CD14-positive monocyte (primary cell): Measurements from ENCODE around the gene UCP2. TPM values are rescaled to one million over a fixed set of nuclear protein-coding genes. Genes with fewer than 3 reads are reported as not detected.

ENCODE experiments used
- DNase-seq, 3 donors: peaks; one replicate each; pipeline ENCODE4 v3.0.0-alpha.2; 2011 to 2022
- H2AFZ ChIP-seq: 2 replicates; pipeline ENCODE4 v1.6.0; 2012; ENCODE audit warnings: mild to moderate bottlenecking, low read depth, low read length, inconsistent platforms; ENCODE audit not compliant: insufficient read depth, poor library complexity, severe bottlenecking
- H3K27ac ChIP-seq, 2 donors: 1 replicate in 1 of 2; 2 replicates in 1 of 2; pipeline ENCODE4 v1.5.1; 2012 to 2013; ENCODE audit warnings: low read length in 2 of 2, control low read depth in 1 of 2, inconsistent platforms in 1 of 2, low read depth in 1 of 2, mild to moderate bottlenecking in 1 of 2
- H3K27me3 ChIP-seq, 2 donors: one replicate each; pipeline versions ENCODE4 v1.6.0 to v1.6.1; 2011 to 2013; ENCODE audit warnings: low read length in 2 of 2; ENCODE audit not compliant: control insufficient read depth in 2 of 2, insufficient read depth in 2 of 2
- H3K36me3 ChIP-seq, 2 donors: replicated peaks in 1 of 2; 1 replicate in 1 of 2; 2 replicates in 1 of 2; pipeline versions ENCODE4 v1.5.1 to v1.6.1; 2012 to 2013; ENCODE audit warnings: low read length in 2 of 2, control low read depth in 1 of 2, inconsistent platforms in 1 of 2, mild to moderate bottlenecking in 1 of 2; ENCODE audit not compliant: insufficient read depth in 2 of 2, control insufficient read depth in 1 of 2
- H3K4me1 ChIP-seq, 2 donors: 1 replicate in 1 of 2; 2 replicates in 1 of 2; pipeline versions ENCODE4 v1.5.1 to v1.6.1; 2012 to 2013; ENCODE audit warnings: low read length in 2 of 2, control low read depth in 1 of 2, inconsistent platforms in 1 of 2, mild to moderate bottlenecking in 1 of 2, moderate library complexity in 1 of 2; ENCODE audit not compliant: insufficient read depth in 2 of 2, control insufficient read depth in 1 of 2
- H3K4me2 ChIP-seq: replicated peaks from 2 replicates; pipeline ENCODE3; 2012; ENCODE audit warnings: low read length, moderate library complexity, mild to moderate bottlenecking; ENCODE audit not compliant: poor library complexity, severe bottlenecking; ENCODE audit errors: extremely low read depth
- H3K4me3 ChIP-seq, 3 experiments: fragments of 200-600 bp in 1 of 3; sonication (generic) in 1 of 3; replicated peaks in 1 of 3; 1 replicate in 2 of 3; 2 replicates in 1 of 3; pipeline ENCODE4 v1.5.1; 2011 to 2013; ENCODE audit warnings: low read length in 3 of 3, mild to moderate bottlenecking in 3 of 3, control low read depth in 2 of 3, low read depth in 2 of 3, inconsistent platforms in 1 of 3, moderate library complexity in 1 of 3
- H3K79me2 ChIP-seq: 2 replicates; pipeline ENCODE4 v1.6.0; 2012; ENCODE audit warnings: mild to moderate bottlenecking, control low read depth, inconsistent platforms, low read length, moderate library complexity; ENCODE audit not compliant: insufficient read depth
- H3K9ac ChIP-seq: 2 replicates; pipeline ENCODE4 v1.6.0; 2017; ENCODE audit warnings: low read length, mild to moderate bottlenecking; ENCODE audit not compliant: insufficient read depth, poor library complexity, severe bottlenecking
- H3K9me3 ChIP-seq, 2 donors: replicated peaks in 1 of 2; 1 replicate in 1 of 2; 2 replicates in 1 of 2; pipeline versions ENCODE4 v1.5.1 to v1.6.1; 2012 to 2013; ENCODE audit warnings: low read length in 2 of 2, control low read depth in 1 of 2; ENCODE audit not compliant: control insufficient read depth in 1 of 2, insufficient read depth in 1 of 2
- H4K20me1 ChIP-seq: 2 replicates; pipeline ENCODE4 v1.6.0; 2012; ENCODE audit warnings: mild to moderate bottlenecking, low read length, control low read depth, moderate library complexity; ENCODE audit not compliant: insufficient read depth
- H3K27ac Mint-ChIP-seq, 7 donors: one replicate each; pipeline ENCODE4 v1.8.0; 2020; ENCODE audit warnings: mild to moderate bottlenecking in 7 of 7, mixed read lengths in 7 of 7, moderate library complexity in 6 of 7, inconsistent platforms in 2 of 7
- H3K27me3 Mint-ChIP-seq, 3 donors: one replicate each; pipeline ENCODE4 v1.8.0; 2021 to 2022; ENCODE audit warnings: low read depth in 3 of 3, mild to moderate bottlenecking in 3 of 3, mixed read lengths in 3 of 3, moderate library complexity in 3 of 3, inconsistent platforms in 1 of 3
- H3K36me3 Mint-ChIP-seq, 2 donors: one replicate each; pipeline ENCODE4 v1.8.0; 2020; ENCODE audit warnings: mixed read lengths in 2 of 2, inconsistent platforms in 1 of 2, mild to moderate bottlenecking in 1 of 2
- H3K4me1 Mint-ChIP-seq: one replicate; pipeline ENCODE4 v1.8.0; 2020; ENCODE audit warnings: mild to moderate bottlenecking, mixed read lengths
- H3K4me3 Mint-ChIP-seq, 2 donors: one replicate each; pipeline ENCODE4 v1.8.0; 2020; ENCODE audit warnings: mild to moderate bottlenecking in 2 of 2, mixed read lengths in 2 of 2, moderate library complexity in 1 of 2
- H3K9me3 Mint-ChIP-seq, 7 donors: one replicate each; pipeline ENCODE4 v1.8.0; 2020 to 2022; ENCODE audit warnings: mixed read lengths in 7 of 7, mild to moderate bottlenecking in 6 of 7, moderate library complexity in 6 of 7, inconsistent platforms in 2 of 7
- CTCF ChIP-seq: fragments of 200-600 bp; IDR thresholded peaks from one replicate; pipeline ENCODE4 v1.8.0; 2022; ENCODE audit warnings: antibody characterized with exemption, mild to moderate bottlenecking
- WGBS: methylation state at CpG from one replicate; pipeline ENCODE4 v1.1.5; 2013; ENCODE audit warnings: missing lambda C conversion rate; ENCODE audit not compliant: insufficient coverage; 5-methylcytosine and 5-hydroxymethylcytosine counted together
- intact Hi-C, 2 donors: fragments of 100-400 bp; cut with micrococcal nuclease; formaldehyde crosslinking; loops; one replicate each; pipeline versions ENCODE4 v1.15.0 to v1.15.1; 2023
- polyA plus RNA-seq, 3 donors: library from polyadenylated mRNA; depleted of rRNA in 1 of 3; unstranded in 2 of 3; stranded (reverse) in 1 of 3; fragments of 300-500 nt in 2 of 3; fragments of >200 nt in 1 of 3; fragmentation: Illumina TruSeq in 2 of 3; gene quantifications; 1 replicate in 2 of 3; 2 replicates in 1 of 3; pipeline ENCODE4 v1.2.3, GENCODE V29; 2012 to 2021

The UCP2 gene
- polyA plus RNA-seq, 3 donors = 496 to 665 (median 649) TPM

- WGBS = 83% methylated on average over 1 of the region's 13 CpGs
- intact Hi-C loops = loop anchor here in 1 of 2 donors (10.0 kb wide), 1 partner anchor 205 kb away; the partner anchor contains the start of genes C2CD3 and PPME1
- peaks cover 18 to 24% of the 10 kb centered on the region in 2 donors for H3K36me3 Mint-ChIP-seq
These were observed 12.4 kb downstream of the UCP2 start for GRCh38 chr11:73969991-73970800.

GRCh38 chr11:73969091-73969490 is 13.6 kb downstream of the UCP2 start:
- Histone ChIP-seq H3K9ac (no peak overlapping the region), H3K27ac (no peak overlapping the region), H3K79me2 (no peaks in the 10 kb centered on the region), H3K4me2 (no peak overlapping the region), H3K4me3 (no peak overlapping the region), H3K36me3 (peaks cover 2 to 10% of the 10 kb centered on the region in 2 donors), H3K4me1 (peaks cover 15 to 17% of the 10 kb centered on the region in 2 donors), H3K27me3 (no peaks in the 10 kb centered on the region), H4K20me1 (peaks cover 29% of the 10 kb centered on the region), H3K9me3 (no peaks in the 10 kb centered on the region), H2AFZ (no peak overlapping the region)
- intact Hi-C loops = loop anchor here in 1 of 2 donors (10.0 kb wide), 1 partner anchor 206 kb away; the partner anchor contains the start of genes C2CD3 and PPME1
- WGBS = no CpG with 5 or more reads among the region's 2 CpGs
- Mint-ChIP-seq H3K4me3 (no peak overlapping the region), H3K36me3 (peaks cover 7 to 13% of the 10 kb centered on the region in 2 donors), H3K27ac (peak overlapping the region in 1 of 7 donors; percentile 74), H3K27me3 (peaks cover 2 to 10% (median 5%) of the 10 kb centered on the region in 3 donors), H3K9me3 (no peaks in the 10 kb centered on the region), H3K4me1 (peaks cover 26% of the 10 kb centered on the region)
- no peak for TF ChIP-seq CTCF
- DNase-seq = no peak

More at GRCh38 chr11:73969991-73970800, 12.4 kb downstream of the UCP2 start:
- Histone ChIP-seq H4K20me1 (peaks cover 40% of the 10 kb centered on the region), H3K27ac (peak overlapping the region in 1 of 2 donors; percentile 11), H3K79me2 (no peaks in the 10 kb centered on the region), H3K36me3 (peaks cover 13 to 21% of the 10 kb centered on the region in 2 donors), H3K9me3 (no peaks in the 10 kb centered on the region), H3K27me3 (no peaks in the 10 kb centered on the region), H3K4me2 (no peak overlapping the region), H3K4me1 (peaks cover 23% of the 10 kb centered on the region in 2 donors), H3K4me3 (no peak overlapping the region), H3K9ac (no peak overlapping the region), H2AFZ (no peak overlapping the region)
- no peak for TF ChIP-seq CTCF
- H3K27me3 Mint-ChIP-seq = peaks cover 2 to 8% (median 5%) of the 10 kb centered on the region in 3 donors
- peaks cover 31% of the 10 kb centered on the region for H3K4me1 Mint-ChIP-seq
- H3K27ac Mint-ChIP-seq = peak overlapping the region in 6 of 7 donors; percentile 10 to 81 (median 55)
- no peaks in the 10 kb centered on the region for H3K9me3 Mint-ChIP-seq
- H3K4me3 Mint-ChIP-seq = no peak overlapping the region
- DNase-seq = no peak
